Activated naive CD4-positive, alpha-beta T cell treated with Interleukin-2 at 50 U/mL for 16 hours (primary cell): ENCODE results near the gene TMSB10.
"Not testable (repeated sequence)": the region's sequence is repeated elsewhere in the genome, so short reads cannot be mapped to it uniquely, and the experiment has no call there.

ENCODE experiments used
- DNase-seq: peaks from one replicate; pipeline ENCODE4 v3.0.0-alpha.2; 2020

TMSB10 gene

GRCh38 chr2:84905181-84906107 is at the start of gene TMSB10:
TMSB10 (plus strand) TSS chr2:84905656.
- DNase-seq: peak; percentile 86

- no peak for DNase-seq
Measured at GRCh38 chr2:84855731-84856130, 49.7 kb upstream of the TMSB10 start.

- DNase-seq: peak; percentile 38
Measured at GRCh38 chr2:84856787-84857186, 48.7 kb upstream of the TMSB10 start.

GRCh38 chr2:84857566-84857965 is 47.9 kb upstream of the TMSB10 start:
- DNase-seq: no peak

GRCh38 chr2:84858123-84858522 is 47.3 kb upstream of the TMSB10 start:
- DNase-seq: no peak

- no peak for DNase-seq
Measured at GRCh38 chr2:84858937-84859336, 46.5 kb upstream of the TMSB10 start.

GRCh38 chr2:84861539-84861938 is 43.9 kb upstream of the TMSB10 start:
- DNase-seq: no peak

GRCh38 chr2:84862006-84862405 is 43.5 kb upstream of the TMSB10 start:
- no peak for DNase-seq

- DNase-seq: no peak
Measured at GRCh38 chr2:84865181-84865783, 40.2 kb upstream of the TMSB10 start.

- DNase-seq: no peak
Measured at GRCh38 chr2:84866122-84866521, 39.3 kb upstream of the TMSB10 start.

- not testable (repeated sequence) for DNase-seq
Measured at GRCh38 chr2:84868327-84868726, 37.1 kb upstream of the TMSB10 start.

- DNase-seq: no peak
Measured at GRCh38 chr2:84870306-84870705, 35.1 kb upstream of the TMSB10 start.

- DNase-seq: not testable (repeated sequence)
Measured at GRCh38 chr2:84872691-84873090, 32.8 kb upstream of the TMSB10 start.

GRCh38 chr2:84873350-84873749 is 32.1 kb upstream of the TMSB10 start:
- no peak for DNase-seq

GRCh38 chr2:84874381-84875212 is 30.9 kb upstream of the TMSB10 start:
- DNase-seq: no peak

GRCh38 chr2:84875213-84875560 is 30.3 kb upstream of the TMSB10 start:
- no peak for DNase-seq

GRCh38 chr2:84875619-84876018 is 29.8 kb upstream of the TMSB10 start:
- not testable (repeated sequence) for DNase-seq

GRCh38 chr2:84876369-84876768 is 29.1 kb upstream of the TMSB10 start:
- no peak for DNase-seq

- no peak for DNase-seq
Measured at GRCh38 chr2:84878459-84878858, 27.0 kb upstream of the TMSB10 start.

- no peak for DNase-seq
Measured at GRCh38 chr2:84878896-84879583, 26.4 kb upstream of the TMSB10 start.

GRCh38 chr2:84879584-84880394 is 25.7 kb upstream of the TMSB10 start:
- no peak for DNase-seq

GRCh38 chr2:84880395-84880644 is 25.1 kb upstream of the TMSB10 start:
- no peak for DNase-seq
